ENCODE results near the gene GNAI3. TPM values are rescaled to one million over a fixed set of nuclear protein-coding genes. Genes with fewer than 3 reads are reported as not detected.

GNAI3 gene
- total and polyA plus RNA-seq, 10 of the 15 experiments (the other 5 are each of a cell fraction or from before 2014, with no cell fraction given): 5.9 to 13.8 (median 8.0) TPM

GRCh38 chr1:109619576-109620400 is 71.4 kb downstream of the GNAI3 start, which contains the start of the genes AMPD2 and GNAT2 (continued):
- TF ChIP-seq, protein P1, sequence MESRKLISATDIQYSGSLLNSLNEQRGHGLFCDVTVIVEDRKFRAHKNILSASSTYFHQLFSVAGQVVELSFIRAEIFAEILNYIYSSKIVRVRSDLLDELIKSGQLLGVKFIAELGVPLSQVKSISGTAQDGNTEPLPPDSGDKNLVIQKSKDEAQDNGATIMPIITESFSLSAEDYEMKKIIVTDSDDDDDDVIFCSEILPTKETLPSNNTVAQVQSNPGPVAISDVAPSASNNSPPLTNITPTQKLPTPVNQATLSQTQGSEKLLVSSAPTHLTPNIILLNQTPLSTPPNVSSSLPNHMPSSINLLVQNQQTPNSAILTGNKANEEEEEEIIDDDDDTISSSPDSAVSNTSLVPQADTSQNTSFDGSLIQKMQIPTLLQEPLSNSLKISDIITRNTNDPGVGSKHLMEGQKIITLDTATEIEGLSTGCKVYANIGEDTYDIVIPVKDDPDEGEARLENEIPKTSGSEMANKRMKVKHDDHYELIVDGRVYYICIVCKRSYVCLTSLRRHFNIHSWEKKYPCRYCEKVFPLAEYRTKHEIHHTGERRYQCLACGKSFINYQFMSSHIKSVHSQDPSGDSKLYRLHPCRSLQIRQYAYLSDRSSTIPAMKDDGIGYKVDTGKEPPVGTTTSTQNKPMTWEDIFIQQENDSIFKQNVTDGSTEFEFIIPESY (IDR thresholded peaks at IDR 0.05): no peak
- TF ChIP-seq RCOR1 (conservative IDR thresholded peaks at IDR 0.05; ENCODE audit: low read depth, low read length) (no peak), SP1 (IDR thresholded peaks at IDR 0.05; ENCODE audit: low read depth, low read length) (no peak), SIN3A (IDR thresholded peaks at IDR 0.05; ENCODE audit: low read depth, low read length) (peak; percentile 89), CEBPZ (IDR thresholded peaks at IDR 0.05; ENCODE audit: low read depth, low read length) (no peak), WRNIP1 (IDR thresholded peaks at IDR 0.05; ENCODE audit: borderline replicate concordance, low read depth, low read length) (no peak), TBL1XR1 (IDR thresholded peaks at IDR 0.05; ENCODE audit: low read depth, low read length) (no peak), MYC (IDR thresholded peaks at IDR 0.05; ENCODE audit: insufficient read depth, insufficient read length, insufficient replicate concordance, low read length, severe bottlenecking) (peak; percentile 75), PAX5 (IDR thresholded peaks at IDR 0.05; ENCODE audit: borderline replicate concordance, low read depth, low read length) (no peak)
- TF ChIP-seq, protein P2, sequence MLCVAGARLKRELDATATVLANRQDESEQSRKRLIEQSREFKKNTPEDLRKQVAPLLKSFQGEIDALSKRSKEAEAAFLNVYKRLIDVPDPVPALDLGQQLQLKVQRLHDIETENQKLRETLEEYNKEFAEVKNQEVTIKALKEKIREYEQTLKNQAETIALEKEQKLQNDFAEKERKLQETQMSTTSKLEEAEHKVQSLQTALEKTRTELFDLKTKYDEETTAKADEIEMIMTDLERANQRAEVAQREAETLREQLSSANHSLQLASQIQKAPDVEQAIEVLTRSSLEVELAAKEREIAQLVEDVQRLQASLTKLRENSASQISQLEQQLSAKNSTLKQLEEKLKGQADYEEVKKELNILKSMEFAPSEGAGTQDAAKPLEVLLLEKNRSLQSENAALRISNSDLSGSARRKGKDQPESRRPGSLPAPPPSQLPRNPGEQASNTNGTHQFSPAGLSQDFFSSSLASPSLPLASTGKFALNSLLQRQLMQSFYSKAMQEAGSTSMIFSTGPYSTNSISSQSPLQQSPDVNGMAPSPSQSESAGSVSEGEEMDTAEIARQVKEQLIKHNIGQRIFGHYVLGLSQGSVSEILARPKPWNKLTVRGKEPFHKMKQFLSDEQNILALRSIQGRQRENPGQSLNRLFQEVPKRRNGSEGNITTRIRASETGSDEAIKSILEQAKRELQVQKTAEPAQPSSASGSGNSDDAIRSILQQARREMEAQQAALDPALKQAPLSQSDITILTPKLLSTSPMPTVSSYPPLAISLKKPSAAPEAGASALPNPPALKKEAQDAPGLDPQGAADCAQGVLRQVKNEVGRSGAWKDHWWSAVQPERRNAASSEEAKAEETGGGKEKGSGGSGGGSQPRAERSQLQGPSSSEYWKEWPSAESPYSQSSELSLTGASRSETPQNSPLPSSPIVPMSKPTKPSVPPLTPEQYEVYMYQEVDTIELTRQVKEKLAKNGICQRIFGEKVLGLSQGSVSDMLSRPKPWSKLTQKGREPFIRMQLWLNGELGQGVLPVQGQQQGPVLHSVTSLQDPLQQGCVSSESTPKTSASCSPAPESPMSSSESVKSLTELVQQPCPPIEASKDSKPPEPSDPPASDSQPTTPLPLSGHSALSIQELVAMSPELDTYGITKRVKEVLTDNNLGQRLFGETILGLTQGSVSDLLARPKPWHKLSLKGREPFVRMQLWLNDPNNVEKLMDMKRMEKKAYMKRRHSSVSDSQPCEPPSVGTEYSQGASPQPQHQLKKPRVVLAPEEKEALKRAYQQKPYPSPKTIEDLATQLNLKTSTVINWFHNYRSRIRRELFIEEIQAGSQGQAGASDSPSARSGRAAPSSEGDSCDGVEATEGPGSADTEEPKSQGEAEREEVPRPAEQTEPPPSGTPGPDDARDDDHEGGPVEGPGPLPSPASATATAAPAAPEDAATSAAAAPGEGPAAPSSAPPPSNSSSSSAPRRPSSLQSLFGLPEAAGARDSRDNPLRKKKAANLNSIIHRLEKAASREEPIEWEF (IDR thresholded peaks at IDR 0.05; ENCODE audit: insufficient replicate concordance, low read depth, low read length): no peak
- TF ChIP-seq, protein P3, sequence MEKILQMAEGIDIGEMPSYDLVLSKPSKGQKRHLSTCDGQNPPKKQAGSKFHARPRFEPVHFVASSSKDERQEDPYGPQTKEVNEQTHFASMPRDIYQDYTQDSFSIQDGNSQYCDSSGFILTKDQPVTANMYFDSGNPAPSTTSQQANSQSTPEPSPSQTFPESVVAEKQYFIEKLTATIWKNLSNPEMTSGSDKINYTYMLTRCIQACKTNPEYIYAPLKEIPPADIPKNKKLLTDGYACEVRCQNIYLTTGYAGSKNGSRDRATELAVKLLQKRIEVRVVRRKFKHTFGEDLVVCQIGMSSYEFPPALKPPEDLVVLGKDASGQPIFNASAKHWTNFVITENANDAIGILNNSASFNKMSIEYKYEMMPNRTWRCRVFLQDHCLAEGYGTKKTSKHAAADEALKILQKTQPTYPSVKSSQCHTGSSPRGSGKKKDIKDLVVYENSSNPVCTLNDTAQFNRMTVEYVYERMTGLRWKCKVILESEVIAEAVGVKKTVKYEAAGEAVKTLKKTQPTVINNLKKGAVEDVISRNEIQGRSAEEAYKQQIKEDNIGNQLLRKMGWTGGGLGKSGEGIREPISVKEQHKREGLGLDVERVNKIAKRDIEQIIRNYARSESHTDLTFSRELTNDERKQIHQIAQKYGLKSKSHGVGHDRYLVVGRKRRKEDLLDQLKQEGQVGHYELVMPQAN (conservative IDR thresholded peaks at IDR 0.05): peak; percentile 68
- TF ChIP-seq, protein P4, sequence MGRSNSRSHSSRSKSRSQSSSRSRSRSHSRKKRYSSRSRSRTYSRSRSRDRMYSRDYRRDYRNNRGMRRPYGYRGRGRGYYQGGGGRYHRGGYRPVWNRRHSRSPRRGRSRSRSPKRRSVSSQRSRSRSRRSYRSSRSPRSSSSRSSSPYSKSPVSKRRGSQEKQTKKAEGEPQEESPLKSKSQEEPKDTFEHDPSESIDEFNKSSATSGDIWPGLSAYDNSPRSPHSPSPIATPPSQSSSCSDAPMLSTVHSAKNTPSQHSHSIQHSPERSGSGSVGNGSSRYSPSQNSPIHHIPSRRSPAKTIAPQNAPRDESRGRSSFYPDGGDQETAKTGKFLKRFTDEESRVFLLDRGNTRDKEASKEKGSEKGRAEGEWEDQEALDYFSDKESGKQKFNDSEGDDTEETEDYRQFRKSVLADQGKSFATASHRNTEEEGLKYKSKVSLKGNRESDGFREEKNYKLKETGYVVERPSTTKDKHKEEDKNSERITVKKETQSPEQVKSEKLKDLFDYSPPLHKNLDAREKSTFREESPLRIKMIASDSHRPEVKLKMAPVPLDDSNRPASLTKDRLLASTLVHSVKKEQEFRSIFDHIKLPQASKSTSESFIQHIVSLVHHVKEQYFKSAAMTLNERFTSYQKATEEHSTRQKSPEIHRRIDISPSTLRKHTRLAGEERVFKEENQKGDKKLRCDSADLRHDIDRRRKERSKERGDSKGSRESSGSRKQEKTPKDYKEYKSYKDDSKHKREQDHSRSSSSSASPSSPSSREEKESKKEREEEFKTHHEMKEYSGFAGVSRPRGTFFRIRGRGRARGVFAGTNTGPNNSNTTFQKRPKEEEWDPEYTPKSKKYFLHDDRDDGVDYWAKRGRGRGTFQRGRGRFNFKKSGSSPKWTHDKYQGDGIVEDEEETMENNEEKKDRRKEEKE (IDR thresholded peaks at IDR 0.05): no peak
